Tibial nerve (tissue), 4 donors: ENCODE data around the gene FGF10. TPM values are rescaled to one million over a fixed set of nuclear protein-coding genes. Genes with fewer than 3 reads are reported as not detected.

ENCODE experiments used
- DNase-seq, 2 donors: peaks; one replicate each; pipeline ENCODE4 v3.0.0-alpha.2; 2019; ENCODE audit warnings: low spot score in 2 of 2
- H3K27ac ChIP-seq, 4 donors: fragments of 200-600 bp; sonication (generic) in 3 of 4; one replicate each; pipeline ENCODE4 v1.5.1; 2017 to 2019; ENCODE audit warnings: mild to moderate bottlenecking in 1 of 4
- H3K27me3 ChIP-seq, 2 donors: fragments of 200-600 bp; sonication (generic) in 1 of 2; one replicate each; pipeline versions ENCODE4 v1.5.1 to v1.6.0; 2017 to 2019
- H3K36me3 ChIP-seq, 3 donors: fragments of 200-600 bp; sonication (generic); one replicate each; pipeline ENCODE4 v1.5.1; 2018 to 2019
- H3K4me1 ChIP-seq, 4 donors: fragments of 200-600 bp; sonication (generic) in 3 of 4; one replicate each; pipeline ENCODE4 v1.5.1; 2017 to 2019
- H3K4me3 ChIP-seq, 4 donors: fragments of 200-600 bp; sonication (generic) in 3 of 4; one replicate each; pipeline ENCODE4 v1.5.1; 2017 to 2019; ENCODE audit warnings: mild to moderate bottlenecking in 1 of 4, moderate library complexity in 1 of 4
- H3K9me3 ChIP-seq, 4 donors: fragments of 200-600 bp; sonication (generic) in 3 of 4; one replicate each; pipeline ENCODE4 v1.5.1; 2017 to 2019
- CTCF ChIP-seq, 5 experiments: fragments of 200-600 bp in 3 of 5; fragments of 450-650 bp in 2 of 5; sonication (generic) in 3 of 5; IDR thresholded peaks; one replicate each; pipeline ENCODE4 v1.5.1; 2016 to 2019; ENCODE audit warnings: antibody characterized with exemption in 5 of 5, mild to moderate bottlenecking in 3 of 5, moderate library complexity in 2 of 5
- EP300 ChIP-seq, 2 donors: sonication (generic); formaldehyde crosslinking; IDR thresholded peaks; one replicate each; pipeline ENCODE4 v1.6.1; 2017; ENCODE audit warnings: antibody characterized with exemption in 2 of 2, mild to moderate bottlenecking in 1 of 2
- POLR2A ChIP-seq, 2 donors: fragments of 450-650 bp; IDR thresholded peaks; one replicate each; pipeline ENCODE4 v1.6.1; 2017; ENCODE audit warnings: antibody characterized with exemption in 2 of 2, mild to moderate bottlenecking in 2 of 2, moderate library complexity in 2 of 2
- WGBS, 2 donors: methylation state at CpG; one replicate each; pipeline ENCODE4 v1.1.5; 2018; 5-methylcytosine and 5-hydroxymethylcytosine counted together
- total RNA-seq, 4 donors: library from RNA; depleted of rRNA; stranded (reverse); fragments of >200 nt; gene quantifications; one replicate each; pipeline ENCODE4 v1.1.0, GENCODE V29; 2016

The FGF10 gene
- total RNA-seq, 4 donors from 2014 or later = 9.2 to 16.0 (median 12.9) TPM

- DNase-seq = no peak
- H3K9me3 ChIP-seq = no peaks in the 10 kb centered on the region
- no peaks in the 10 kb centered on the region for H3K27me3 ChIP-seq
- 38% methylated on average over 3 of the region's 3 CpGs for WGBS, 2 donors
- no peak overlapping the region for H3K4me3 ChIP-seq
- H3K27ac ChIP-seq = no peak overlapping the region
- no peak for TF ChIP-seq CTCF (IDR thresholded peaks at IDR 0.05)
- no peak for TF ChIP-seq POLR2A (IDR thresholded peaks at IDR 0.05)
- no peak for TF ChIP-seq EP300 (IDR thresholded peaks at IDR 0.05)
- no peaks in the 10 kb centered on the region for H3K36me3 ChIP-seq
- no peaks in the 10 kb centered on the region for H3K4me1 ChIP-seq
These were observed 68.0 kb downstream of the FGF10 start for GRCh38 chr5:44321144-44321725.

- TF ChIP-seq POLR2A (IDR thresholded peaks at IDR 0.05) = no peak
- TF ChIP-seq EP300 (IDR thresholded peaks at IDR 0.05) = no peak
- TF ChIP-seq CTCF (IDR thresholded peaks at IDR 0.05) = no peak
- no peaks in the 10 kb centered on the region for H3K9me3 ChIP-seq
- no peaks in the 10 kb centered on the region for H3K27me3 ChIP-seq
- no peaks in the 10 kb centered on the region for H3K36me3 ChIP-seq
- DNase-seq = no peak
- H3K4me1 ChIP-seq = no peaks in the 10 kb centered on the region
- no peak overlapping the region for H3K27ac ChIP-seq
- whole genome bisulfite sequencing, 2 donors = 96 to 97% methylated on average over 1 of the region's 1 CpG
- no peak overlapping the region for H3K4me3 ChIP-seq
These were observed 69.0 kb downstream of the FGF10 start for GRCh38 chr5:44320188-44320587.

- DNase-seq = no peak
- WGBS, 2 donors = 93% methylated on average over 2 of the region's 2 CpGs
- H3K27ac ChIP-seq = no peak overlapping the region
These were observed 70.3 kb downstream of the FGF10 start for GRCh38 chr5:44318883-44319282.

GRCh38 chr5:44312374-44312773 lies 76.8 kb downstream of the FGF10 start:
- Histone ChIP-seq H3K27me3 (no peaks in the 10 kb centered on the region), H3K4me1 (no peaks in the 10 kb centered on the region), H3K27ac (no peak overlapping the region), H3K9me3 (no peaks in the 10 kb centered on the region), H3K4me3 (no peak overlapping the region), H3K36me3 (no peaks in the 10 kb centered on the region)
- no peak for DNase-seq
- TF ChIP-seq CTCF (IDR thresholded peaks at IDR 0.05) (no peak), EP300 (IDR thresholded peaks at IDR 0.05) (no peak), POLR2A (IDR thresholded peaks at IDR 0.05) (no peak)
- 11 to 12% methylated on average over 1 of the region's 1 CpG for WGBS, 2 donors

More at GRCh38 chr5:44318883-44319282, 70.3 kb downstream of the FGF10 start:
- no peaks in the 10 kb centered on the region for H3K27me3 ChIP-seq
- no peak for TF ChIP-seq EP300 (IDR thresholded peaks at IDR 0.05)
- no peak for TF ChIP-seq CTCF (IDR thresholded peaks at IDR 0.05)
- TF ChIP-seq POLR2A (IDR thresholded peaks at IDR 0.05) = no peak
- no peaks in the 10 kb centered on the region for H3K9me3 ChIP-seq
- H3K36me3 ChIP-seq = no peaks in the 10 kb centered on the region
- H3K4me1 ChIP-seq = no peaks in the 10 kb centered on the region
- H3K4me3 ChIP-seq = no peak overlapping the region

GRCh38 chr5:44300551-44300950 lies 88.7 kb downstream of the FGF10 start:
- DNase-seq = no peak
- Histone ChIP-seq H3K27ac (no peak overlapping the region), H3K27me3 (no peaks in the 10 kb centered on the region), H3K4me3 (no peak overlapping the region), H3K9me3 (no peaks in the 10 kb centered on the region), H3K4me1 (no peaks in the 10 kb centered on the region), H3K36me3 (no peaks in the 10 kb centered on the region)
- 88 to 92% methylated on average over 1 of the region's 1 CpG for WGBS, 2 donors
- TF ChIP-seq CTCF (IDR thresholded peaks at IDR 0.05) = no peak
- no peak for TF ChIP-seq POLR2A (IDR thresholded peaks at IDR 0.05)
- TF ChIP-seq EP300 (IDR thresholded peaks at IDR 0.05) = no peak
